Activated CD4-positive, alpha-beta T cell treated with anti-CD3 and anti-CD28 coated beads, Interleukin-2, amount 50 U/mL, for 4 hours (primary cell): ENCODE data around the gene CREBBP.

Source experiments
- DNase-seq, 2 experiments: peaks; one replicate each; pipeline ENCODE4 v3.0.0-alpha.2; 2020

The CREBBP gene

GRCh38 chr16:3879258-3879886, 1.1 kb downstream of the CREBBP start:
- no peak for DNase-seq

GRCh38 chr16:3878610-3879009, 1.9 kb downstream of the CREBBP start:
- DNase-seq: no peak

DNA sequence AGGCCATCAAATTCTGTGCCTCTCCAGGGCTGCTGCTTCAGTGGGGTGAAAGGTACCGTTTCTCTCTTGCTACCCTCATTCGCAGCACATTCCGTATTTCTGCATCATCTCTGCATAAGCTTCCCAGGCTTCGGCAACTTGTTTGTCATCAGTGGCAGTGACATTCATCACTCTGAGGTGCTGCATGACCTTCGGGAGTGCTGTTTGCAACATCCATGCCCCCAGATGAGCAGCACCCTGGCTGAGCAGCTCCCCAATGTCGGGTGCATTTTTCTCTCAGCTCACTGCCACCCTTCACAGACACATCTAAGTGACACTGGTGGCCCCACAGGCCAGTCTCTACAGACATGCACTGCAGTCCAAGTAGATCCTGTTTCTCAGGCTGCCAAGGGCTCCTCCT, 3.8 kb downstream of the CREBBP start:
- no peak for DNase-seq

DNA sequence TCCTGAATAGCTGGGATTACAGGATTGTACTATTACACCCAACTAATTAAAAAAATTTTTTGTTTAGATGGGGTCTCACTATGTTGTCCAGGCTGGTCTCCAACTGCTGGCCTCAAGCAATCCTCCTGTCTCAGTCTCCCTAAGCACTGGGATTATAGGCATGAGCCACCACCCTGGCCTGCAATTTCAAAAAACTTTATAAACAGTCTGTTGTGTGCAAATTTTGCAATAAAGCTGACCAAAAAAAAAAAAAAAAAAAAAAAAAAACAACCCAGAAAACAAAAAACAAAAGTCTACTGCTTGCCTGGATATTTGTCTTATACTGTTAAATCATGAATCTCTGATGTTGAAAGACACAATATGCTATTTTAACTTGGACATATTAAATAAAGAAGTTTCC, 4.4 kb downstream of the CREBBP start:
- no peak for DNase-seq

DNA sequence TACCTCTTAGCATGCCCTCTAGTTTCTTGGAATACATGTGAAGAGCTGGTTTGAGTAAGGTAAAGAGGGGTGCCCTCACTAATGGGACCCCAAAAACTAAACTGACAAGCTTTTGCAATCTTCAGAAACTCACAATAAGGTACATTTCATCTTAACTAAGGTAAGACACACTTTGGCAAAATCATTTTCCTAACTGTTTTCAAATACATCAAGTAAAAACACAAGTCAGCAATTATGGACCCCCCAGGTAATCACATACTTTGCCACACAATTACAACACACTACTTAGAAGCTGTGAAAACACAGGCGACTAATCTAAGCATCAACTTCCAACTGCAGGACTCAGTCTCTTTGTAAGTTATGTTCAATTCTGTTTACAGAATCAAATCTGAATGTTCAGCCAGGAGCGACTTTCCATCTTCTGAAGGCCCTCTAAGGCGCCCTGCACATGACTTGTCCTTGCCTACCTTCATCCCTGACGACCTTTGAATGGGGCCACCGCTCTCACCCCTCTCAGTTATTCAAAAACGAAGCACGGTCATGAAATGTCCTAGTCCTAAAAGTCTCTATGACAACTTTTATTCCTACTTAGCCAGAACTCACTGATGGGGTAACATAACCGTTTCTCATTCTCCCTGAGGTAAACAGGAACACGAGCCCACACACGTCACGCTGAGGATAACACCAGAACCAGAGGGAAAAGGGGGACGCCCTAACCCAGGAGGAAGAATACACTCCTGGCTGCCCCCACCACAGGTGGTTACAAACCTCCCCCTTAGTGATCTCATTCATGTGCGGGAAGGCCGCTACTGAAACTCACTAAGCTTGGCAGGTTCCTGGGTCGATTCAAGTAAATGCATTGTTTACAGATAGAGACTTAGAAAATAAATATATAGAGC, 5.5 kb downstream of the CREBBP start:
- no peak for DNase-seq

DNA sequence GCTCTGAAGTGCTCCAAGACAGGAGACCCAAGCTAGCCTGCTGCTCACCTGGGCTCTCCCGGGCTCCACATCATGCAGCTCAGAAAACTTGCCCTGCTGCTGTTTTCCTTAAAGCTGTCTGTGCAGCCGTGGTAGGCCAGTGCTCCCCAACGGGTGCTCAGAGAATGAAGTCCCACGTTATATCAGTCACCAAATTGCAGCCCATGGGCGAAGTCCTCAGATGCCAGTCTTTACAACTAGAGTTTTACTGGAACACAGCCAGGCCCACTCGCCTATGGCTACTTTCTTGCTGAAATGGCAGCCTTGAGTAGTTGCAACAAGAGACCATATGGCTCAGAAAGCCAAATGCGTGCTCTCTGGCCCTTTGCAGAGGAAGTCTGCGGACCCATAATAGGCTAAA, 6.3 kb downstream of the CREBBP start:
- DNase-seq: no peak

DNA sequence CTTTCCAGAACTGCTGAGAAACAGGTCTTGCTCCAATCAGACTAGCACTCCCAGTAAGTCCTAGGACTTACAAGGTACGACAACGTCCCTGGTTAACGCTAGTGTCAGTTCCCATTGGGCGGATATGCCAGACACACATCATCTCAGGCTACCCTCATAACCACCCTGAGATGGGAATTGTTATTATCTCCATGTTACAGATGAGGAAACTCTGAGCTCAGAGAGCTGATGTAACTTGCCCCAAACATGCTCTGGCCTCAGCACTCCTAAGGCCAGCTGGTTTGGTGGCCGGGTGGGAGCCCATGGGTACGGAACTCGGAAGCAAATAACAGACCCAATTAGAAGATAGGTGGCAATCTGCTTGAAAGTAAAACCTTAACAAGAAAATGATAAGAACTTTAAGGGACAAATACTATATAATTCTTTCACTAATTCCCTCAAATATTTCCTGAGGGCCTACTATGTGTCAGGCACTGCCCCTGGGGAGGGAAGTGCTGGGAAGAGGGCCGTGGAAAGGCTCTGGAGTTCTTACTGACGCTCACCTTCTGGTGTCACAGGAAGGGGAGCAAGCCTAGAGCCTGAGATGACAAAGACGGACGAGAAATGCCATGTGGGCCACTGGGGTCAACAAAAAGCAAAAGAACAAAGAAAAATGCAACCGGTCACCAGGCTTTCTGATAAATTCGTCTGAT, 6.9 kb downstream of the CREBBP start:
- DNase-seq: no peak

GRCh38 chr16:3872216-3872895, 8.2 kb downstream of the CREBBP start:
- DNase-seq: no peak

DNA sequence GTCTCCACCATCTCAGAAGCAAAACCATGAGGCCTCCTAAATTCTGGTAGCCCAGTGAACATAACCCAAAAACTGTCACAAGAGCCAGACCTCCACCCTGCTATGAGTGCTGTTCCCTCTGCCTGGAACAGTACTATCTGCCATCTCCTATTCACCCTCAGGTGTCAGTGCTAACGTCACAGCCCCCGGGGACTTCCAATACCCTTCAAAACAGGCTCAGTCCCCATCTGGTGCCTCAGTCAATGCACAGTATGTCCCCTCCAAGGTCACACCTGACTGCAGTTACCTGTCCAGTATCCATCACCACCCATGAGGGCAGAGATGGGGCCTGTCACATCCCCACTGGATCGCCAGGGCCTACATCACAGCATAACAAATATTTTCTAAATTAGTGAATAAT, 11.5 kb downstream of the CREBBP start:
- no peak for DNase-seq

DNA sequence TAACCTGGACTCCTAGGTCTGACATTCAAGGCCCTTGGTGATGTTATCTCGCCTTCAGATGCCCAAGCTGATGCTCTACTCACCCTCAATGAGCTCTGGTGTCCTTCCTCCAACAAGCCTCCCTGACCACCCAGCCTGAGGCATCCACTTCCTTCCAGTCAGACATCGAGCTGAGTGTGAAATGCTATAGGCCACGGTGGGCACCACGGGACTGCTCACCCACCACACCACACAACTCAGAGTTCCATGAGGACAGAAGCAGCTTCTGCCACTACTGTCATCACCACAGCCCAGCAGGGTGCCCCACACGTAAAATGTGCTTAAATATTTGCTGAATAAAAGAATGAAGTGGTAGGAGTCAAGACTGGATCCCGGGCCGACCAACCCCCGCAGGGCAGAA, 12.0 kb downstream of the CREBBP start:
- no peak for DNase-seq

DNA sequence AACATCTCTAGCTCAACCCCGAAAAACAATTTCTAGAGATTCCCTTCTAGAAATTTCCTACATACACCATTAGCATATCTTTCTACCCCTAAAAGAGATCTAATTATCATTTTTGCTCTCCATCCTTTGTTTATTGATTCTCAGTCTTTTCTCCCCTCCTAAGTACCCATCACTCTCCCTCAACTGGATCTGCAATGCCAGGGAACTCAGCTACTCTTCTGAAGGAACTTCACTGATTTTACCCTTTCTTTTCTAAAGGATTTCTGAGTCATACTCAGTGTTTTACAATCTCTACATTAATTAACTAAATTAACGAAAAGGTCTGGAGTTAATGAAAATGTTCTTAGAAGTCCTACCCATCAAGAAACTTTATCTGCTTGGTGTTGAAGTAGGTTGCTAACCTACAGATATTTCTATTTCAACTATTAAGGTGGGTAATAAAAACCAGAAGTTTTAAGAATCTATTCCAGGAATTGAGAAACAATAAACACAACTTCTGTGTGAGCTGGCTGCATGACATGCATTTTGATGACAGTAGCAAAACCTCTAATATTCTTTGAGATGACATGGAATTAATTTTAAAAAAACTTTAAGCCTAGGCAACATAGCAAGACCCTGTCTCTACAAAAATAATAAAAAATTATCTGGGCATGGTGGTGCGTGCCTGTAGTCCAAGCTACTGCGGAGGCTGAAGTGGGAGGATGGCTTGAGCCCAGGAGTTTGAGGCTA, 13.6 kb downstream of the CREBBP start:
- no peak for DNase-seq

DNA sequence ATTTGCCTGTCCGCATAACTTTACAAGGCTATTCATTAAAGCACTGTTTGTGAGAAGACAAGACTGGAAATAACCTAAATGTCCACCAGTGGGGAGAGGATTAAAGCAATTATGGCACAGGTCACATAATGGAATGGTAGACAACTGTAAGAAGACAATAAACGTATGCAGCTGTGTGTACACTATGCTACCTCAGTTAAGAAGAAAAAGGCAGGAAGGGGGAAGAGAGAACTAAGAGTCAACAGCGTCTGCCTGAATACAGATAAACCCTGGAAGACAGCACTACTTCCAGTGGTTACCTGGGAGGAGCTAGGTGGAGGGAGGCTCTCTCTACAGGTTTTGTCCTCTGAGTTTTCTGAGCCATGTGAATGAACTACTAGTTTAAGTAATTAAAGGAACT, 15.3 kb downstream of the CREBBP start:
- no peak for DNase-seq

DNA sequence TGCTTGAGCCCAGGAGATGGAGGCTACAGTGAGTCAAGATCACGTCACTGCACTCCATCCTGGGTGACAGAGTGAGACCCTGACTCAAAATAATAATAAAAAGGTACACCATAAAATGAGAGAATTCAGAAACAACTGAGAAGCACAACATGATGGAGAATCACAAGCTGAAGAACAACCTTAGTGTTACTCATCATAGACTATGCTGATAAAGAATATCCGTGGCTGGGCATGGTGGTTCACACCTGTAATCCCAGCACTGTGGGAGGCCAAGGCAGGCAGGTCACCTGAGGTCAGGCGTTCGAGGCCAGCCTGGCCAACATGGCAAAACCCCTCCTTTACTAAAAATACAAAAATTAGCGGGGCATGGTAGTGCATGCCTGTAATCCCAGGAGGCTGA, 16.0 kb downstream of the CREBBP start:
- DNase-seq: no peak

DNA sequence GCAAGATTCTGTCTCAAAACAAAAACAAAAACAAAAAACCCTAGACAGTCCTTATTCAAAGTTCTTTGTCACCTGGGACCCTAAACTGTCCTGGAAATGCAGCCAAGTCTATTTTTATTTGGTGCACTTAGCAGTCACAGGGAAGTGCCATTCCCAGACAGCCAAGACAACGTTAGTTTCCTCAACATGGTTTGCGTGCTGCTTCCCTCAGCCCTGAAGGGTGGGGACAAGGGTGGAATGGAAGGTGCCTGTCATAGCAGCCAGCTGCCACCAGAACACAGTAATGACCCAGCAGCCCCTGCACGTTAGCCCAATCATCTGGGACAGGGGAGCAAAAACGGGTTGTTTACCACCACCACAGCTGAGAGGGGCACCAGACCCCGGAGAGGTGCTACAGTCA, 16.9 kb downstream of the CREBBP start:
- DNase-seq: no peak

GRCh38 chr16:3861808-3862451, 18.6 kb downstream of the CREBBP start:
- no peak for DNase-seq

GRCh38 chr16:3859889-3860288, 20.6 kb downstream of the CREBBP start:
- DNase-seq: no peak

DNA sequence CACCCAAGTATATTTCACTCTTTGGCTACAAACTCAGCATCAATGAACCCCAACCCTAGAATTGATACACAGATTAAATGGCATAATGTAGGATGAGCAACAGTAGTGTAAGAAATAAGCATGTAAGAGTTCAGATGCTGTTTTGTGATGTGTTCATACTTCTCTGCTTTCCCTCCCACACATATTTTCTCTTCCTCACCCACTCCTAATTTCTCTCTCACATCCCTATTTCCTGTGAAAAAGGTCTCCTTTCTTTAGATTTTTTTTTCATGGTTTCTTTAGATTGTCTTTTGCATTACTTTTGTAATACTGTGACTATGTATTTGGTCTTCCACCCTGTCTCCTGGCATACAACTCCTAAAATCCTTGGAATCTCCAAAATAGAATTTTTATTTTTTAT, 21.7 kb downstream of the CREBBP start:
- DNase-seq: no peak

GRCh38 chr16:3857189-3858043, 23.1 kb downstream of the CREBBP start:
- no peak for DNase-seq

GRCh38 chr16:3856367-3857141, 24.0 kb downstream of the CREBBP start:
- no peak for DNase-seq
